T-helper 9 cell (primary cell): Measurements from ENCODE around the gene CFAP299.

Experiments used
- DNase-seq: peaks from one replicate; pipeline ENCODE4 v3.0.0-alpha.2; 2020

CFAP299 gene

GRCh38 chr4:80393246-80393969, 57.9 kb downstream of the CFAP299 start:
- no peak for DNase-seq

DNA sequence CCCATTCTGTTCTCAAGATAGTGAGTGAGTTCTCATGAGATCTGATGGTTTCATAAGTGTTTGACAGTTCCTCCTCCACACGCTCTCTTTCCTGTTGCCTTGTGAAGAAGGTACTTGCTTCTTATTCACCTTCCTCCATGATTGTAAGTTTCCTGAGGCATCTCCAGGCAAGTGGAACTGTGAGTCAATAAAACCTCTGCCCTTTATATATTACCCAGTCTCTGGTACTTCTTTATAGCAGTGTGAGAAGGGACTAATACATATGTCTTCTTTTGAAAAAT, 58.4 kb downstream of the CFAP299 start:
- no peak for DNase-seq

- DNase-seq = no peak
Measured at GRCh38 chr4:80407246-80407645, 71.7 kb downstream of the CFAP299 start.

GRCh38 chr4:80409809-80410208, 74.3 kb downstream of the CFAP299 start:
- DNase-seq = no peak

DNA sequence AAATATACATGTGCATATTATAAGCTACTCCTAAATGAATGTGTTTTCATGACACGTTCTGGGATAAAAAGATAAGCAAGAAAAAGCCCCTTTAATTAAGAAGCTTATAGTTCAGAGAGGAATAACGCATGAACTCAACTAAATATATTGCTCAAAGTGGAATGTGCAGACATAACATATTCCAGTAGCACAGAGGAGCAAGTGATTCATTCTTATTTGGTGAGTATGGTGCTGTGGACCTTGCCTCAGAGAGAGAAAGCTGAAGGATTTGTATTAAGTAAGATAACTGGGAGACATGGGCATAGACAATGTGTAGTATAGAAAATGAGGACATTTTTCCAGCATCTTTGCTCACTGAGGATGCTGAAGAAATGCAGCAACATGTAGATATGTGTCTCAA, 76.8 kb downstream of the CFAP299 start:
- DNase-seq = no peak

DNA sequence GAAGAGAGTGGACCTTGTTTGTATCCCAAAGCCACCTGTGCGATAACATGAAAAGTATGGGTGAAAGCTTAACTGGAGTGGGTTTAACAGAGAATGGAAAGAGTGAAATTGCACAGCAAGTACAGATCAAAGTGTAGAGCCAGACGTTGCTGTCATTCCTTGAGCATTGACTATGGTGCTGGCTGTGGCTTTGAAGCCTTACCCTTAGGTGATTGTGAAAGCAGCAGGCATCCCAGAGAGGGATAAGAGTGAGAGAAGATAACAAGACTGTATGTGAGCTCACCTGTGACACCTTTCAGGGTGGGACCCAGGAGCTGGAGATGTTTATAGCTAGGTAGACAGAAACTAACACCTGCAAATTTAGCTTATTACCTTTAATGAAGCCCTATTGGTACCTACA, 77.6 kb downstream of the CFAP299 start:
- DNase-seq = no peak

DNA sequence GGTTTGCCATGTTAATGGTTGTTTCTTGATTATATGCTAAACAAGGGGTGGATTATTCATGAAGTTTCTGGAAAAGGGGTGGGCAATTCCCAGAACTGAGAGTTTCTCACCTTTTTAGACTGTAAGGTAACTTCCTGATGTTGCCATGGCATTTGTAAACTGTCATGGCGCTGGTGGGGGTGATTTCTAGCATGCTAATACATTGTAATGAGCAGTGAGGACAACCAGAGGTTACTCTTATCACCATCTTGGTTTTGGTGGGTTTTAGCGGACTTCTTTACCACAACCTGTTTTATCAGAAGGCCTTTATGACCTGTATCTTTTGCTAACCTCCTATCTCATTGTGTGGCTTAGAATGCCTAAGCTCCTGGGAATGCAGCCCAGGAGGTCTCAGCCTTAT, 81.5 kb downstream of the CFAP299 start:
- no peak for DNase-seq

DNA sequence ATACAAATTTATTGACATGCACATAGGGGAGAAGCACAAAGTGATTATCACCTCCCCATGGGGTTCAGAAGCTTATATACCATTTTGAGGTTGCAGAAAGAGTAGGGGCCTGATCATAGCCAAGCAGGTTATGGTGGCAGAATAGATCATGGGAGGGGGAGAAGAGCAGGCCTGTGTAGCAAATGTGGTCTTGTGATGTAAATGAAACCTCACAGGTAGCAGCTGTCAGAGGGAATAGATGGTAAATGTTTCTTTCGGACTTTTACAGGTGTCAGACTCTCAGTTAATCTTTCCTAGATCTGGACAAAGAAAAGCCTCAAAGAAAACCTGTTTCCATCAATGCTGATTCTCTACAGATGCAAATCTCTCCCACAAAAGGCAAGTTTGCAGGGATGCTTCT, 84.4 kb downstream of the CFAP299 start:
- no peak for DNase-seq

GRCh38 chr4:80420638-80421037, 85.1 kb downstream of the CFAP299 start:
- no peak for DNase-seq

GRCh38 chr4:80422727-80423404, 87.3 kb downstream of the CFAP299 start:
- no peak for DNase-seq

GRCh38 chr4:80423553-80424224, 88.2 kb downstream of the CFAP299 start:
- DNase-seq = no peak

DNA sequence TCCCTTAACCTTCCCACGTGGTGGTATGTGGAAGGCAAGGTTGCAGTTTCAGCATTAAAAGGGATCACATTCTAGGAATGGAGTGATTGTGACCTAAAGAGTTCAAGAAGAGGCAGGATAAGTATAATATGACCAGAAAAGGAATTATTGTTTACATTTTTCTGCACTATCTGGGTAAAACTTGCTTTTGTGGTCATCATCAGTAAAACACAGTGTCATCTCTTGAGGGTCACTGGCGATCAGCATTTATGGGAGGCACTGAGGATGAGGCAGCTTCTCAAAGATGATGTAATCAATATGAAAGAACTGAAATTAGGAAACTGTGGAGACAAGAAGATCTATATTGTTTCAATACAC, 88.7 kb downstream of the CFAP299 start:
- no peak for DNase-seq

GRCh38 chr4:80425124-80426100, 89.9 kb downstream of the CFAP299 start:
- DNase-seq = no peak

DNA sequence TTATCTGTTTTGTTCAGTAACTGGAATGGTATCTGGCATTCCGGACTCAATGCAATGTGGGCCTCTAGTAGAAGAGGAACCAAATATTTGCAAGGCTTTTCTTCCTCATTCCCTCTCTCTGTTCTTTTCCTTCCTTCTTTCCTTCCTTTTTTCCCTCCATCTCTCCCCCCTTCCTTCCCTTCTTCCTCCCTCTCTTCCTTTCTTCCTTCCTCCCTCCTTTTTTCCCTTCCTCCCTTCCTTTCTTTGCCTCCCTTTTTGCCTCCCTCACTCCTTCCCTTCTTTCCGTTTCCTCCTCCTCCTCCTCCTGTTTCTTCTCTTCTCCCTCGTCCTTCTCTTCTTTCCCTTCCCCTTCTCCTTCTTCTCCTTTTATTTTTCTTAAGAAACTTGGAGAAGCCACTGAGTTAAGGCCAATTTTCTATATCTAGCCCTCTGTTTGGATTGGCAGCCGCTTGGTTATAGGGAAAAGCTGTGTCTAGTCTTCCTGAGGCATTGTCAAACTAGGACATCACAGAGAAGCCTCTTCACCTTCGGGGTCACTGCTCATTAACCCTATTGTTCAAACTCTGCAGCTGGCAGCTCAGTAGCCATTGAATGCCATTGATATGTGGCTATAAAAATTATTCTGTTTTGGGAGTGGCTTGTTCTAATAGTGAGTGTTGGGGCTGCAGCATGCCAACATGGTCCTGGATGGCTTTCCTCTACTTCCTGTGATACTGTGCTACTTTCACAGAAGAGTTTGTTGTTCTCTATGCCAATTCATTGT, 95.9 kb downstream of the CFAP299 start:
- no peak for DNase-seq

GRCh38 chr4:80434238-80434637, 98.7 kb downstream of the CFAP299 start:
- DNase-seq = no peak

DNA sequence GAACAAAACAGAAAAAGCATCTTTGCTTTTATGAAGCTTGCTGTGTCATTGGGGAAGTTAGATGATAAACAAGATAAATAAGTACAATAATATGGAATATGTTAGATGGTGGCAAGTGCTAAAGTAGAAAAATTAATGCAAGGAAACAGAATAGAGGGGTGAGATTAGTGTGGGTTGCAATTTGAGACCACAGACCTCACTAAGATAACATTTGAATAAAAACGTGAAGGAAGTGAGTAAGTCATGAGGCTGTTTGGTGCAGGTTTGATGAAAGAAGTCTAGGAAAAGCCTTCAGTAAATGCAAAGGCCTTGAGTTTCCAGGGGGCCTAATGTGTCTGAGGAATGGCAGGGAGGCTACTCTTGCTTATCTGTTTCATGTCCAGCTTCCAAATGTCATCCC, 102.5 kb downstream of the CFAP299 start:
- no peak for DNase-seq

DNA sequence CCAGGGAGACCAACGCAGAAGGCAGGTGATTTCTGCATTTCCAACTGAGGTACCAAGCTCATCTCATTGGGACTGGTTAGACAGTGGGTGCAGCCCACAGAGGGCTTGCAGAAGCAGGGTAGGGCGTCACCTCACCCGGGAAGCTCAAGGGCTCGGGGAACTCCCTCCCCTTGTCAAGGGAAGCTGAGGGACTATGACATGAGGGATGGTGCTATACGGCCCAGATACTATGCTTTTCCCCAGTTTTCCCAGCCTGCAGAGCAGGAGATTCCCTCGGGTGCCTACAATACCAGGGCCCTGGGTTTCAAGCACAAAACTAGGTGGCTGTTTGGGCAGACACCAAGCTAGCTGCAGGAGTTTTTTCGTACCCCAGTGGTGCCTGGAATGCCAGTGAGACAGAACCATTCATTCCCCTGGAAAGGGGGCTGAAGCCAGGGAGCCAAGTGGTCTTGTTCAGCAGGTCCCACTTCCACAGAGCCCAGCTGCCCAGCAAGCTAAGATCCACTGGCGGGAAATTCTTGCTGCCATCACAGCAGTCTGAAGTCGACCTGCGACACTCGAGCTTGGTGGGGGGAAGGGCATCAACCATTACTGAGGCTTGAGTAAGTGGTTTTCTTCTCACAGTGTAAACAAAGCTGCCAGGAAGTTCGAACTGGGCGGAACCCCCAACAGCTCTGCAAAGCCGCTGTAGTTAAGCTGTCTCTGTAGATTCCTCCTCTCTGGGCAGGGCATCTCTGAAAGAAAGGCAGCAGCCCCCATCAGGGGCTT, 103.9 kb downstream of the CFAP299 start:
- peak; percentile 7 for DNase-seq

DNA sequence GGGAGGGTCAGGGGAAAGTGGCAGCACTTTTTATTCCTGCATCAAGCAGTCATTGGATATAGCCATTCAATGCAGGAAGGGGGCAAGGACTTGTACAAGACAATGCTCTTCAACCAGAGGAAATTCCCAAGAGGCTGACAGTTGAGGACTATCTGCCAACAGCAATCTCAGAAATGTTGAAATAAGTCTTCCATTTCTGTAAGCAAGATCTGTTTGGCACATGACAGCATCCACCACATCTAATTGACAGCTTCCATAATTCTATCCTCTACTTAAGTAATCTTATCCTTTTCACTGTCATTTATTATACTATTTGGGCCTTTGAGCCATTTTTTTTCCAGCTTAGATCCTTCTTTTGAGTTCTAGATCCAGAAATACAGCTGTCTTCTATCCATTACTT, 110.7 kb downstream of the CFAP299 start:
- DNase-seq = no peak

GRCh38 chr4:80446664-80447063, 111.1 kb downstream of the CFAP299 start:
- DNase-seq = no peak

- no peak for DNase-seq
Measured at GRCh38 chr4:80447493-80447892, 112.0 kb downstream of the CFAP299 start.

- no peak for DNase-seq
Measured at GRCh38 chr4:80448056-80448455, 112.5 kb downstream of the CFAP299 start.

DNA sequence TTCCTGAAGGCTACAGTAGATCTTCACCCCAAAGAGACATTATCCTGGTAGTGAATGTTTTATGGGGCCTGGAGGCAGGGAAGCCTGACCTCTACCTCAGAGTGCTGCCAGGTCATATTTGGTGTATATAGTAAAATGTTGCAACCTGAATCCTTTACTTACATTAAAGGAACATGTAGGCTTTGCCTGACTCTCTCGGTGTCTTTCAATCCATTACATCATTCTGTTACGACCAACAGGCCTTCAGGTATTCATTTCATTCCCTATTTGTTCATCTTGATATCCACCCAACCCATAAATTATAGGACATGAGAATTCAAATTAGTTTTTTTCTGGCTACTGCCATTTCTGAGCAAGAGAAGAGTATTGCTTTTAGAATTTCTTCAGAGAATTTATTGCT, 116.5 kb downstream of the CFAP299 start:
- DNase-seq = no peak
